ENCODE measurements around the gene LTBP3. TPM values are rescaled to one million over a fixed set of nuclear protein-coding genes. Genes with fewer than 3 reads are reported as not detected.

Gene LTBP3
- total RNA-seq, 1 experiment from 2014 or later: 10.6 TPM

DNA sequence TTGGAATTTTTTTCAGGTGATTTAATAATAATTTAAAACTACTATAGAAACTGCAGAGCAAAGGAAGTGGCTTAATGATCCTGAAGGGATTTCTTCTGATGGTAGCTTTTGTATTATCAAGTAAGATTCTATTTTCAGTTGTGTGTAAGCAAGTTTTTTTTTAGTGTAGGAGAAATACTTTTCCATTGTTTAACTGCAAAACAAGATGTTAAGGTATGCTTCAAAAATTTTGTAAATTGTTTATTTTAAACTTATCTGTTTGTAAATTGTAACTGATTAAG is 55.9 kb downstream of the LTBP3 start:
- TF ChIP-seq, protein P1, sequence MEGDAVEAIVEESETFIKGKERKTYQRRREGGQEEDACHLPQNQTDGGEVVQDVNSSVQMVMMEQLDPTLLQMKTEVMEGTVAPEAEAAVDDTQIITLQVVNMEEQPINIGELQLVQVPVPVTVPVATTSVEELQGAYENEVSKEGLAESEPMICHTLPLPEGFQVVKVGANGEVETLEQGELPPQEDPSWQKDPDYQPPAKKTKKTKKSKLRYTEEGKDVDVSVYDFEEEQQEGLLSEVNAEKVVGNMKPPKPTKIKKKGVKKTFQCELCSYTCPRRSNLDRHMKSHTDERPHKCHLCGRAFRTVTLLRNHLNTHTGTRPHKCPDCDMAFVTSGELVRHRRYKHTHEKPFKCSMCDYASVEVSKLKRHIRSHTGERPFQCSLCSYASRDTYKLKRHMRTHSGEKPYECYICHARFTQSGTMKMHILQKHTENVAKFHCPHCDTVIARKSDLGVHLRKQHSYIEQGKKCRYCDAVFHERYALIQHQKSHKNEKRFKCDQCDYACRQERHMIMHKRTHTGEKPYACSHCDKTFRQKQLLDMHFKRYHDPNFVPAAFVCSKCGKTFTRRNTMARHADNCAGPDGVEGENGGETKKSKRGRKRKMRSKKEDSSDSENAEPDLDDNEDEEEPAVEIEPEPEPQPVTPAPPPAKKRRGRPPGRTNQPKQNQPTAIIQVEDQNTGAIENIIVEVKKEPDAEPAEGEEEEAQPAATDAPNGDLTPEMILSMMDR (conservative IDR thresholded peaks at IDR 0.05): no peak
- H3K9me3 Mint-ChIP-seq: peaks cover 2 to 3% of the 10 kb centered on the region in 2 experiments; a peak in 3 of 5 replicates

More for the DNA sequence above, 55.9 kb downstream of the LTBP3 start:
- Histone ChIP-seq H3K4me2 (ENCODE audit: insufficient read depth, insufficient read length, low read length) (peak overlapping the region; percentile 95), H3K79me2 (ENCODE audit: insufficient read depth, low read length) (peaks cover 42% of the 10 kb centered on the region), H3K23me2 (ENCODE audit: insufficient read length, low read depth, low read length, poor library complexity, severe bottlenecking) (peaks cover 22% of the 10 kb centered on the region), H3K14ac (ENCODE audit: insufficient read depth, low read length) (no peak overlapping the region), H2AK5ac (ENCODE audit: insufficient read length, low read length) (no peak overlapping the region), H2BK12ac (ENCODE audit: insufficient read length, low read depth, low read length) (no peak overlapping the region), H3K56ac (ENCODE audit: insufficient read length, low read depth, low read length) (no peak overlapping the region), H2BK20ac (ENCODE audit: low read depth, low read length, poor library complexity, severe bottlenecking) (no peak overlapping the region), H3K18ac (ENCODE audit: insufficient read length, low read depth, low read length) (no peak overlapping the region), H2BK5ac (ENCODE audit: insufficient read length, low read length) (no peak overlapping the region), H4K8ac (replicated peaks; ENCODE audit: insufficient read length, low read depth, low read length) (no peak overlapping the region), H3T11ph (ENCODE audit: low read length) (no peak overlapping the region), H3K4ac (ENCODE audit: low read depth, low read length) (no peak overlapping the region), H3K79me1 (ENCODE audit: insufficient read depth, low read depth, low read length, poor library complexity, severe bottlenecking) (no peaks in the 10 kb centered on the region), H3K9me3 (ENCODE audit: control insufficient read depth, low read depth, low read length) (no peaks in the 10 kb centered on the region), H3K23ac (ENCODE audit: insufficient read length, low read depth, low read length) (no peak overlapping the region), H2BK120ac (ENCODE audit: low read depth, low read length, poor library complexity, severe bottlenecking) (no peak overlapping the region), H4K20me1 (ENCODE audit: control insufficient read depth, insufficient read depth, insufficient read length) (no peaks in the 10 kb centered on the region), H3K27me3 (ENCODE audit: insufficient read depth, low read length) (no peaks in the 10 kb centered on the region), H3K4me1 (ENCODE audit: insufficient read depth, low read length) (no peaks in the 10 kb centered on the region), H4K91ac (ENCODE audit: insufficient read length, low read depth, low read length) (no peak overlapping the region), H2BK15ac (ENCODE audit: low read depth, low read length) (no peak overlapping the region), H4K5ac (ENCODE audit: insufficient read length, low read depth, low read length) (no peak overlapping the region), H2AFZ (ENCODE audit: low read length) (no peak overlapping the region), H3K27ac (ENCODE audit: insufficient read length, low read depth, low read length) (no peak overlapping the region), H3K9ac (ENCODE audit: extremely low read depth, insufficient read length, low read length) (peak overlapping the region; percentile 97)
- Mint-ChIP-seq H3K36me3 (ENCODE audit: insufficient read depth in 1 of 3, low read depth in 3 of 3) (peaks cover 0 to 33% (median 31%) of the 10 kb centered on the region in 3 experiments; a peak in 5 of 7 replicates), H3K27me3 (ENCODE audit: low read depth) (no peaks in the 10 kb centered on the region), H3K27ac (no peak overlapping the region; a peak in 2 of 7 replicates), H3K4me1 (peaks cover 32 to 43% of the 10 kb centered on the region in 2 experiments), H3K4me3 (no peak overlapping the region)
- DNase-seq: no peak

Measured in H9 (cell line).